ENCODE results near the gene NOCT. TPM values are rescaled to one million over a fixed set of nuclear protein-coding genes. Genes with fewer than 3 reads are reported as not detected.

Gene NOCT
- total and polyA plus RNA-seq, 2 experiments from 2014 or later: 16.0 to 76.6 TPM

DNA sequence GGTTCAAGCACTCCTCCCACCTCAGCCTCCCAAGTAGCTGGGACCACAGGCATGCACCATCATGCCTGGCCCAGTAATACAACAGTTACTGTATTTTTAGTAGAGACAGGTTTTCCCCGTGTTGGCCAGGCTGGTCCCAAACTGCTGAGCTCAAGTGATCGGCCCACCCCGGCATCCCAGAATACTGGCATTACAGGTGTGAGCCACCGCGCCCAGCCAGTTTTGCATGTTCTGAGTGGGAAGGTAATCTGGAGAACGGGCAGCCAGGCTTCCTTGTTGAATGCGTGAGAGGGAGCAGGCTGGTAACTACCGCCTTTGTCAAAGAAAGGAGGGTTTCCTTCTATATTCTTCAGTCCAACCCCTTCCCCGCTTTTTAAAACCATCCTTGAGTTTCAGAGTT lies 9.1 kb downstream of the NOCT start:
- H3K36me3 Mint-ChIP-seq (ENCODE audit: low read depth): peaks cover 30% of the 10 kb centered on the region
- H3K4me3 Mint-ChIP-seq: no peak overlapping the region
- Histone ChIP-seq H3K79me2 (replicated peaks; ENCODE audit: insufficient read depth) (peaks cover 96% of the 10 kb centered on the region), H3K27ac (ENCODE audit: low read depth) (no peak overlapping the region), H2AFZ (no peak overlapping the region), H3F3A (replicated peaks; ENCODE audit: low read depth) (peaks cover 32% of the 10 kb centered on the region), H3K36me3 (ENCODE audit: insufficient read depth) (no peaks in the 10 kb centered on the region), H3K27me3 (ENCODE audit: insufficient read depth) (no peaks in the 10 kb centered on the region), H3K4me3 (no peak overlapping the region), H3K4me2 (peak overlapping the region; percentile 56), H3K9me2 (ENCODE audit: insufficient read depth) (no peaks in the 10 kb centered on the region), H4K20me1 (replicated peaks; ENCODE audit: insufficient read depth) (peaks cover 66% of the 10 kb centered on the region), H3K4me1 (ENCODE audit: insufficient read depth) (peaks cover 67% of the 10 kb centered on the region)
- DNase-seq (ENCODE audit: low spot score) (no peak), ATAC-seq (no peak)
- peaks cover 6% of the 10 kb centered on the region for H3K27me3 Mint-ChIP-seq (ENCODE audit: insufficient read depth, low read depth, poor library complexity)
- peaks cover 48% of the 10 kb centered on the region for H3K4me1 Mint-ChIP-seq
- TF ChIP-seq ZNF331 (CRISPR knock-in tag; IDR thresholded peaks at IDR 0.05; ENCODE audit: low read depth): no peak
- TF ChIP-seq ZNF114 (CRISPR knock-in tag; IDR thresholded peaks at IDR 0.05): no peak
- TF ChIP-seq, protein P1, sequence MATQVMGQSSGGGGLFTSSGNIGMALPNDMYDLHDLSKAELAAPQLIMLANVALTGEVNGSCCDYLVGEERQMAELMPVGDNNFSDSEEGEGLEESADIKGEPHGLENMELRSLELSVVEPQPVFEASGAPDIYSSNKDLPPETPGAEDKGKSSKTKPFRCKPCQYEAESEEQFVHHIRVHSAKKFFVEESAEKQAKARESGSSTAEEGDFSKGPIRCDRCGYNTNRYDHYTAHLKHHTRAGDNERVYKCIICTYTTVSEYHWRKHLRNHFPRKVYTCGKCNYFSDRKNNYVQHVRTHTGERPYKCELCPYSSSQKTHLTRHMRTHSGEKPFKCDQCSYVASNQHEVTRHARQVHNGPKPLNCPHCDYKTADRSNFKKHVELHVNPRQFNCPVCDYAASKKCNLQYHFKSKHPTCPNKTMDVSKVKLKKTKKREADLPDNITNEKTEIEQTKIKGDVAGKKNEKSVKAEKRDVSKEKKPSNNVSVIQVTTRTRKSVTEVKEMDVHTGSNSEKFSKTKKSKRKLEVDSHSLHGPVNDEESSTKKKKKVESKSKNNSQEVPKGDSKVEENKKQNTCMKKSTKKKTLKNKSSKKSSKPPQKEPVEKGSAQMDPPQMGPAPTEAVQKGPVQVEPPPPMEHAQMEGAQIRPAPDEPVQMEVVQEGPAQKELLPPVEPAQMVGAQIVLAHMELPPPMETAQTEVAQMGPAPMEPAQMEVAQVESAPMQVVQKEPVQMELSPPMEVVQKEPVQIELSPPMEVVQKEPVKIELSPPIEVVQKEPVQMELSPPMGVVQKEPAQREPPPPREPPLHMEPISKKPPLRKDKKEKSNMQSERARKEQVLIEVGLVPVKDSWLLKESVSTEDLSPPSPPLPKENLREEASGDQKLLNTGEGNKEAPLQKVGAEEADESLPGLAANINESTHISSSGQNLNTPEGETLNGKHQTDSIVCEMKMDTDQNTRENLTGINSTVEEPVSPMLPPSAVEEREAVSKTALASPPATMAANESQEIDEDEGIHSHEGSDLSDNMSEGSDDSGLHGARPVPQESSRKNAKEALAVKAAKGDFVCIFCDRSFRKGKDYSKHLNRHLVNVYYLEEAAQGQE (IDR thresholded peaks at IDR 0.05; ENCODE audit: unreplicated experiment): no peak
- no peak for TF ChIP-seq CREB1 (CRISPR knock-in tag; IDR thresholded peaks at IDR 0.05; ENCODE audit: low read depth)
- no peak for TF ChIP-seq JUNB (IDR thresholded peaks at IDR 0.05; ENCODE audit: unreplicated experiment)
- TF ChIP-seq STAT1 (IDR thresholded peaks at IDR 0.05; ENCODE audit: unreplicated experiment): no peak
- TF ChIP-seq EZH2phosphoT487 (IDR thresholded peaks at IDR 0.05; ENCODE audit: unreplicated experiment): no peak
- TF ChIP-seq POLR2AphosphoS5 (IDR thresholded peaks at IDR 0.05; ENCODE audit: low read depth): no peak
- no peak for TF ChIP-seq NANOG (IDR thresholded peaks at IDR 0.05; ENCODE audit: borderline replicate concordance)
- TF ChIP-seq, protein P2, sequence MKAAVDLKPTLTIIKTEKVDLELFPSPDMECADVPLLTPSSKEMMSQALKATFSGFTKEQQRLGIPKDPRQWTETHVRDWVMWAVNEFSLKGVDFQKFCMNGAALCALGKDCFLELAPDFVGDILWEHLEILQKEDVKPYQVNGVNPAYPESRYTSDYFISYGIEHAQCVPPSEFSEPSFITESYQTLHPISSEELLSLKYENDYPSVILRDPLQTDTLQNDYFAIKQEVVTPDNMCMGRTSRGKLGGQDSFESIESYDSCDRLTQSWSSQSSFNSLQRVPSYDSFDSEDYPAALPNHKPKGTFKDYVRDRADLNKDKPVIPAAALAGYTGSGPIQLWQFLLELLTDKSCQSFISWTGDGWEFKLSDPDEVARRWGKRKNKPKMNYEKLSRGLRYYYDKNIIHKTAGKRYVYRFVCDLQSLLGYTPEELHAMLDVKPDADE (IDR thresholded peaks at IDR 0.05): no peak
- TF ChIP-seq, protein P3, sequence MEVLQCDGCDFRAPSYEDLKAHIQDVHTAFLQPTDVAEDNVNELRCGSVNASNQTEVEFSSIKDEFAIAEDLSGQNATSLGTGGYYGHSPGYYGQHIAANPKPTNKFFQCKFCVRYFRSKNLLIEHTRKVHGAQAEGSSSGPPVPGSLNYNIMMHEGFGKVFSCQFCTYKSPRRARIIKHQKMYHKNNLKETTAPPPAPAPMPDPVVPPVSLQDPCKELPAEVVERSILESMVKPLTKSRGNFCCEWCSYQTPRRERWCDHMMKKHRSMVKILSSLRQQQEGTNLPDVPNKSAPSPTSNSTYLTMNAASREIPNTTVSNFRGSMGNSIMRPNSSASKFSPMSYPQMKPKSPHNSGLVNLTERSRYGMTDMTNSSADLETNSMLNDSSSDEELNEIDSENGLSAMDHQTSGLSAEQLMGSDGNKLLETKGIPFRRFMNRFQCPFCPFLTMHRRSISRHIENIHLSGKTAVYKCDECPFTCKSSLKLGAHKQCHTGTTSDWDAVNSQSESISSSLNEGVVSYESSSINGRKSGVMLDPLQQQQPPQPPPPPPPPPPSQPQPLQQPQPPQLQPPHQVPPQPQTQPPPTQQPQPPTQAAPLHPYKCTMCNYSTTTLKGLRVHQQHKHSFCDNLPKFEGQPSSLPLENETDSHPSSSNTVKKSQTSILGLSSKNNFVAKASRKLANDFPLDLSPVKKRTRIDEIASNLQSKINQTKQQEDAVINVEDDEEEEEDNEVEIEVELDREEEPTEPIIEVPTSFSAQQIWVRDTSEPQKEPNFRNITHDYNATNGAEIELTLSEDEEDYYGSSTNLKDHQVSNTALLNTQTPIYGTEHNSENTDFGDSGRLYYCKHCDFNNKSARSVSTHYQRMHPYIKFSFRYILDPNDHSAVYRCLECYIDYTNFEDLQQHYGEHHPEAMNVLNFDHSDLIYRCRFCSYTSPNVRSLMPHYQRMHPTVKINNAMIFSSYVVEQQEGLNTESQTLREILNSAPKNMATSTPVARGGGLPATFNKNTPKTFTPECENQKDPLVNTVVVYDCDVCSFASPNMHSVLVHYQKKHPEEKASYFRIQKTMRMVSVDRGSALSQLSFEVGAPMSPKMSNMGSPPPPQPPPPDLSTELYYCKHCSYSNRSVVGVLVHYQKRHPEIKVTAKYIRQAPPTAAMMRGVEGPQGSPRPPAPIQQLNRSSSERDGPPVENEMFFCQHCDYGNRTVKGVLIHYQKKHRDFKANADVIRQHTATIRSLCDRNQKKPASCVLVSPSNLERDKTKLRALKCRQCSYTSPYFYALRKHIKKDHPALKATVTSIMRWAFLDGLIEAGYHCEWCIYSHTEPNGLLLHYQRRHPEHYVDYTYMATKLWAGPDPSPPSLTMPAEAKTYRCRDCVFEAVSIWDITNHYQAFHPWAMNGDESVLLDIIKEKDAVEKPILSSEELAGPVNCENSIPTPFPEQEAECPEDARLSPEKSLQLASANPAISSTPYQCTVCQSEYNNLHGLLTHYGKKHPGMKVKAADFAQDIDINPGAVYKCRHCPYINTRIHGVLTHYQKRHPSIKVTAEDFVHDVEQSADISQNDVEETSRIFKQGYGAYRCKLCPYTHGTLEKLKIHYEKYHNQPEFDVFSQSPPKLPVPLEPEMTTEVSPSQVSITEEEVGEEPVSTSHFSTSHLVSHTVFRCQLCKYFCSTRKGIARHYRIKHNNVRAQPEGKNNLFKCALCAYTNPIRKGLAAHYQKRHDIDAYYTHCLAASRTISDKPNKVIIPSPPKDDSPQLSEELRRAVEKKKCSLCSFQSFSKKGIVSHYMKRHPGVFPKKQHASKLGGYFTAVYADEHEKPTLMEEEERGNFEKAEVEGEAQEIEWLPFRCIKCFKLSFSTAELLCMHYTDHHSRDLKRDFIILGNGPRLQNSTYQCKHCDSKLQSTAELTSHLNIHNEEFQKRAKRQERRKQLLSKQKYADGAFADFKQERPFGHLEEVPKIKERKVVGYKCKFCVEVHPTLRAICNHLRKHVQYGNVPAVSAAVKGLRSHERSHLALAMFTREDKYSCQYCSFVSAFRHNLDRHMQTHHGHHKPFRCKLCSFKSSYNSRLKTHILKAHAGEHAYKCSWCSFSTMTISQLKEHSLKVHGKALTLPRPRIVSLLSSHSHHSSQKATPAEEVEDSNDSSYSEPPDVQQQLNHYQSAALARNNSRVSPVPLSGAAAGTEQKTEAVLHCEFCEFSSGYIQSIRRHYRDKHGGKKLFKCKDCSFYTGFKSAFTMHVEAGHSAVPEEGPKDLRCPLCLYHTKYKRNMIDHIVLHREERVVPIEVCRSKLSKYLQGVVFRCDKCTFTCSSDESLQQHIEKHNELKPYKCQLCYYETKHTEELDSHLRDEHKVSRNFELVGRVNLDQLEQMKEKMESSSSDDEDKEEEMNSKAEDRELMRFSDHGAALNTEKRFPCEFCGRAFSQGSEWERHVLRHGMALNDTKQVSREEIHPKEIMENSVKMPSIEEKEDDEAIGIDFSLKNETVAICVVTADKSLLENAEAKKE (CRISPR knock-in tag; IDR thresholded peaks at IDR 0.05): no peak
- TF ChIP-seq, protein P4, sequence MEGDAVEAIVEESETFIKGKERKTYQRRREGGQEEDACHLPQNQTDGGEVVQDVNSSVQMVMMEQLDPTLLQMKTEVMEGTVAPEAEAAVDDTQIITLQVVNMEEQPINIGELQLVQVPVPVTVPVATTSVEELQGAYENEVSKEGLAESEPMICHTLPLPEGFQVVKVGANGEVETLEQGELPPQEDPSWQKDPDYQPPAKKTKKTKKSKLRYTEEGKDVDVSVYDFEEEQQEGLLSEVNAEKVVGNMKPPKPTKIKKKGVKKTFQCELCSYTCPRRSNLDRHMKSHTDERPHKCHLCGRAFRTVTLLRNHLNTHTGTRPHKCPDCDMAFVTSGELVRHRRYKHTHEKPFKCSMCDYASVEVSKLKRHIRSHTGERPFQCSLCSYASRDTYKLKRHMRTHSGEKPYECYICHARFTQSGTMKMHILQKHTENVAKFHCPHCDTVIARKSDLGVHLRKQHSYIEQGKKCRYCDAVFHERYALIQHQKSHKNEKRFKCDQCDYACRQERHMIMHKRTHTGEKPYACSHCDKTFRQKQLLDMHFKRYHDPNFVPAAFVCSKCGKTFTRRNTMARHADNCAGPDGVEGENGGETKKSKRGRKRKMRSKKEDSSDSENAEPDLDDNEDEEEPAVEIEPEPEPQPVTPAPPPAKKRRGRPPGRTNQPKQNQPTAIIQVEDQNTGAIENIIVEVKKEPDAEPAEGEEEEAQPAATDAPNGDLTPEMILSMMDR (conservative IDR thresholded peaks at IDR 0.05; ENCODE audit: low read depth in 2 of 2): no peak
- no peak for TF ChIP-seq EZH2 (IDR thresholded peaks at IDR 0.05; ENCODE audit: low read depth, unreplicated experiment)
- peak overlapping the region; percentile 77; the same call in 1 of the 2 replicates for H3K27ac Mint-ChIP-seq
- H3K9me3 Mint-ChIP-seq: no peaks in the 10 kb centered on the region
